Suprapubic skin (tissue), 4 donors: Measurements from ENCODE around the gene PRPF38B.

Source experiments
- CTCF ChIP-seq, 2 donors: fragments of 200-600 bp in 1 of 2; fragments of 450-650 bp in 1 of 2; sonication (generic) in 1 of 2; IDR thresholded peaks; one replicate each; pipeline ENCODE4 v1.5.1; 2016 to 2019; ENCODE audit warnings: antibody characterized with exemption in 2 of 2, mild to moderate bottlenecking in 1 of 2, moderate library complexity in 1 of 2
- POLR2A ChIP-seq, 2 donors: fragments of 450-650 bp; IDR thresholded peaks; one replicate each; pipeline ENCODE4 v1.6.1; 2017; ENCODE audit warnings: antibody characterized with exemption in 2 of 2, mild to moderate bottlenecking in 2 of 2, moderate library complexity in 2 of 2
- POLR2AphosphoS5 ChIP-seq, 3 donors: sonication (generic); formaldehyde crosslinking; IDR thresholded peaks; one replicate each; pipeline ENCODE4 v1.6.1; 2017; ENCODE audit warnings: antibody characterized with exemption in 3 of 3

GRCh38 chr1:108717774-108718316, 25.7 kb downstream of the PRPF38B start:
- no peak for TF ChIP-seq POLR2A (IDR thresholded peaks at IDR 0.05)
- no peak for TF ChIP-seq CTCF (IDR thresholded peaks at IDR 0.05)
- no peak for TF ChIP-seq POLR2AphosphoS5 (IDR thresholded peaks at IDR 0.05)
